ENCODE measurements around the gene KIAA1328.

The KIAA1328 gene

GRCh38 chr18:37274309-37275236 lies 445.6 kb downstream of the KIAA1328 start:
- no peaks in the 10 kb centered on the region for H3K9me3 ChIP-seq (ENCODE audit: insufficient read depth, low read depth, low read length)
- peaks cover 3% of the 10 kb centered on the region; the same call in 1 of the 2 replicates for H3K27me3 ChIP-seq (ENCODE audit: insufficient read depth, low read length)
- no peaks in the 10 kb centered on the region for H3K36me3 ChIP-seq (ENCODE audit: insufficient read depth, low read depth, low read length)
- H3K4me1 ChIP-seq (ENCODE audit: insufficient read depth, low read length): no peaks in the 10 kb centered on the region
- H3K9ac ChIP-seq (ENCODE audit: low read depth, low read length): no peak overlapping the region
- no peak overlapping the region for H3K4me3 ChIP-seq (ENCODE audit: low read length)
- H3K27ac ChIP-seq (ENCODE audit: low read length): no peak overlapping the region

GRCh38 chr18:37275237-37275741 lies 446.4 kb downstream of the KIAA1328 start:
- no peaks in the 10 kb centered on the region for H3K4me1 ChIP-seq (ENCODE audit: insufficient read depth, low read length)
- peaks cover 8% of the 10 kb centered on the region; the same call in 1 of the 2 replicates for H3K27me3 ChIP-seq (ENCODE audit: insufficient read depth, low read length)
- no peak overlapping the region for H3K4me3 ChIP-seq (ENCODE audit: low read length)
- no peak overlapping the region for H3K9ac ChIP-seq (ENCODE audit: low read depth, low read length)
- no peak overlapping the region for H3K27ac ChIP-seq (ENCODE audit: low read length)
- H3K36me3 ChIP-seq (ENCODE audit: insufficient read depth, low read depth, low read length): no peaks in the 10 kb centered on the region
- H3K9me3 ChIP-seq (ENCODE audit: insufficient read depth, low read depth, low read length): no peaks in the 10 kb centered on the region

- no peaks in the 10 kb centered on the region for H3K9me3 ChIP-seq (ENCODE audit: insufficient read depth, low read depth, low read length)
- H3K4me3 ChIP-seq (ENCODE audit: low read length): no peak overlapping the region
- H3K9ac ChIP-seq (ENCODE audit: low read depth, low read length): no peak overlapping the region
- peaks cover 8% of the 10 kb centered on the region; the same call in 1 of the 2 replicates for H3K27me3 ChIP-seq (ENCODE audit: insufficient read depth, low read length)
- H3K27ac ChIP-seq (ENCODE audit: low read length): no peak overlapping the region
- no peaks in the 10 kb centered on the region for H3K4me1 ChIP-seq (ENCODE audit: insufficient read depth, low read length)
- no peaks in the 10 kb centered on the region for H3K36me3 ChIP-seq (ENCODE audit: insufficient read depth, low read depth, low read length)
Measured at GRCh38 chr18:37276111-37276890, 447.4 kb downstream of the KIAA1328 start.

GRCh38 chr18:37277804-37278203 lies 448.9 kb downstream of the KIAA1328 start:
- H3K4me3 ChIP-seq (ENCODE audit: low read length): no peak overlapping the region
- no peaks in the 10 kb centered on the region for H3K9me3 ChIP-seq (ENCODE audit: insufficient read depth, low read depth, low read length)
- H3K36me3 ChIP-seq (ENCODE audit: insufficient read depth, low read depth, low read length): no peaks in the 10 kb centered on the region
- H3K9ac ChIP-seq (ENCODE audit: low read depth, low read length): no peak overlapping the region
- H3K4me1 ChIP-seq (ENCODE audit: insufficient read depth, low read length): no peaks in the 10 kb centered on the region
- no peak overlapping the region for H3K27ac ChIP-seq (ENCODE audit: low read length)
- H3K27me3 ChIP-seq (ENCODE audit: insufficient read depth, low read length): peaks cover 8% of the 10 kb centered on the region; the same call in 1 of the 2 replicates
